ENCODE measurements around the gene SRL. TPM values are rescaled to one million over a fixed set of nuclear protein-coding genes. Genes with fewer than 3 reads are reported as not detected.

The SRL gene
- total RNA-seq, 6 experiments from 2014 or later, result 0.18 to 0.62 (median 0.28) TPM

- Histone ChIP-seq H3K4me3 (no peak overlapping the region), H3K4me1 (no peaks in the 10 kb centered on the region), H3K27me3 (no peaks in the 10 kb centered on the region), H3K27ac (no peak overlapping the region), H3K36me3 (no peaks in the 10 kb centered on the region), H3K9me3 (no peaks in the 10 kb centered on the region)
- no peak for TF ChIP-seq POLR2A (IDR thresholded peaks at IDR 0.05)
- no peak for TF ChIP-seq CTCF (IDR thresholded peaks at IDR 0.05)
- WGBS (ENCODE audit: insufficient coverage, low coverage, low lambda C conversion rate, missing lambda C conversion rate), result 65% methylated on average over 3 of the region's 3 CpGs
- DNase-seq, result no peak
- intact Hi-C loops (cut with DNase I), result loop anchor here in 1 of 2 donors (10.0 kb wide), 1 partner anchor 187 kb away; no protein-coding TSS in a partner anchor
- no peak for ATAC-seq
Measured at GRCh38 chr16:4172070-4172469, 69.8 kb downstream of the SRL start.

- intact Hi-C loops (cut with DNase I), result no loop called here
- 79% methylated on average over 5 of the region's 6 CpGs for WGBS (ENCODE audit: insufficient coverage, low coverage, low lambda C conversion rate, missing lambda C conversion rate)
- no peaks in the 10 kb centered on the region for H3K27me3 ChIP-seq
Measured at GRCh38 chr16:4169415-4169814, 72.5 kb downstream of the SRL start.

GRCh38 chr16:4166821-4167220, 75.1 kb downstream of the SRL start:
- TF ChIP-seq POLR2A (IDR thresholded peaks at IDR 0.05) (no peak), CTCF (IDR thresholded peaks at IDR 0.05) (no peak)
- ATAC-seq, result no peak
- Histone ChIP-seq H3K4me3 (no peak overlapping the region), H3K36me3 (no peaks in the 10 kb centered on the region), H3K9me3 (no peaks in the 10 kb centered on the region), H3K27ac (no peak overlapping the region), H3K4me1 (no peaks in the 10 kb centered on the region), H3K27me3 (no peaks in the 10 kb centered on the region)
- DNase-seq, result no peak
- WGBS (ENCODE audit: insufficient coverage, low coverage, low lambda C conversion rate, missing lambda C conversion rate), result 77% methylated on average over 2 of the region's 4 CpGs
- intact Hi-C loops (cut with DNase I), result no loop called here

More at GRCh38 chr16:4169415-4169814, 72.5 kb downstream of the SRL start:
- Histone ChIP-seq H3K4me3 (no peak overlapping the region), H3K36me3 (no peaks in the 10 kb centered on the region), H3K4me1 (no peaks in the 10 kb centered on the region), H3K27ac (no peak overlapping the region), H3K9me3 (no peaks in the 10 kb centered on the region)
- no peak for DNase-seq
- TF ChIP-seq POLR2A (IDR thresholded peaks at IDR 0.05) (no peak), CTCF (IDR thresholded peaks at IDR 0.05) (no peak)
- no peak for ATAC-seq

- DNase-seq (no peak), ATAC-seq (no peak)
- intact Hi-C loops (cut with DNase I), result no loop called here
- Histone ChIP-seq H3K4me1 (peaks cover 0 to 3% (median 0%) of the 10 kb centered on the region in 4 donors), H3K36me3 (no peaks in the 10 kb centered on the region), H3K9me3 (no peaks in the 10 kb centered on the region), H3K27me3 (no peaks in the 10 kb centered on the region), H3K27ac (no peak overlapping the region), H3K4me3 (no peak overlapping the region)
- 58% methylated on average over 6 of the region's 7 CpGs for WGBS (ENCODE audit: insufficient coverage, low coverage, low lambda C conversion rate, missing lambda C conversion rate)
- TF ChIP-seq POLR2A (IDR thresholded peaks at IDR 0.05) (no peak), CTCF (IDR thresholded peaks at IDR 0.05) (no peak)
Measured at GRCh38 chr16:4160658-4161430, 81.0 kb downstream of the SRL start.
